HepG2 (cell line): ENCODE results near the gene OR52H1.

Experiments
- MXI1 ChIP-seq: IDR thresholded peaks from 3 replicates; pipeline ENCODE4 v1.6.1; 2012; ENCODE audit warnings: low read depth, low read length, inconsistent platforms, borderline replicate concordance
- ZNF747 ChIP-seq: sonication (generic); formaldehyde crosslinking; IDR thresholded peaks from 2 replicates; pipeline ENCODE4 v1.8.1; 2023; ENCODE audit warnings: missing genetic modification reagents, mild to moderate bottlenecking, borderline replicate concordance

DNA sequence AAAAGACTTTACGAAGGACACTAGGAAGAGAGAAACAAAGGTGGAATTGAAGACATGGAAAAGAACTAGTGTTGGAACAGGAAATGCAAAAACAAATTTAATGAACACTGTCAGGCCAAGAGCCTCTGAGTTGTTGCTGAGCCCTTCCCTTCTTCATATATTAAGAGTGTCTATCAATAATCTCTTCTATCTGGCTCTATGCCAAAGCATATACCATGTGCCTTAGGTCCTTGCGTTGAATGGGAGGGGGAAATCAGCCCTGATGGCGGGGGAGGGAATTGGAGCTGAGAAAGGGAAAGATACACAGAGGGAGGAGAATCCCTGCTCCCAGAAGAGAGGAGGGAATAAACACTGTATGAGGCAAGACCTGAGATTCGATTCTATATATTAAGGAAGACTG is 26.8 kb upstream of the OR52H1 start:
- TF ChIP-seq MXI1 (no peak), ZNF747 (CRISPR knock-in tag) (no peak)
